T follicular helper cell (primary cell): Measurements from ENCODE around the gene CUL5.
"Not testable (repeated sequence)": the region's sequence is repeated elsewhere in the genome, so short reads cannot be mapped to it uniquely, and the experiment has no call there.

Experiments
- DNase-seq: peaks from one replicate; pipeline ENCODE4 v3.0.0-alpha.2; 2020; ENCODE audit warnings: low read depth

Gene CUL5

DNA sequence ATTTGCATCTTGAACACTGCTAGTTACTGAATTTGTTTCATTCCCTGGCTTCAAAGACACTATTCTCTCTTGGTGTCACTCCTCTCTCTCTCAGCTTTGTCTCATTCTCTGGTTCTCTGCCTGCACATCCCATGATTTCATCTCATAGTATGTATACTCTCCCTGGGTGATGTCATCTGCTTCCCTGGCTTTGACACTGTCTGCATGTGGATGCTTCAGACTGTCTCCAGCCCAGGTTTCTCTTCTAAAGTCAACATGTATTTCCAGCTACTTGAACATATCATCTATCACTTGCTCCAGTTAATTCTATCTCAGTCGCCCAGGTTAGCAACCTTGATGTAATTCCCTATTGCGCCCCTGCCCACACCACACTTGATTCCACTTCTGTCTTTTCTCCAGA is 103.4 kb downstream of the CUL5 start:
- DNase-seq: no peak

DNA sequence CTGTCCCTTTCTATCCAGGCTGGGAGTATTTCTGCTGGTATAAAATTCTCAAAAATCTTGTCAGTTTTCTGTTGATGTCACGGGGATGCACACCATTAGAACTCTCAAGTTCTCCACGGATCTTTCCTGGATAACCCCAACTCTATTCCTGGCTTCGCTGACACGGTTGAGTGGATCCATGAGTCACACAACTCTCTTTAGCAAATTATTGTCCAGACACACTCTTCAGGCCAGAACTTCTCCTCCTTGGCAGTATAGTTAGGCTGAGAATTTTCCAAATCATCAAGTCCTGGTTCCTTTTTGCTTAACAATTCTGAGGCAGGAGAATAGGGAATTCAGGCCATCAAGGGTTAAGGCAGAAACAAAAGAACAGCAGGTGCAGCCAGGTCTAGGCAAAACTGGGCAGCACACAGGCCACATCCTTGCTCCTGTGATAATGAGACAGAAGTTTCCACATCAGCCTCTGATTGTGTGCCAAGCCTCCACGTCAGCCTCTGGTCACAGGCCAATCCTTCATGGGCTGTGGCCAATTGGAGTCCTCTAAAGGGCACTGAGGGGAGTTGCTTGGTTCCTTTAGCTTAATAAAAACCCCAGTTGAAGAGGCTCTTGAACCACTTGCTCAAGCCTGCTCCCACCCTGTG is 106.9 kb downstream of the CUL5 start:
- no peak for DNase-seq

DNA sequence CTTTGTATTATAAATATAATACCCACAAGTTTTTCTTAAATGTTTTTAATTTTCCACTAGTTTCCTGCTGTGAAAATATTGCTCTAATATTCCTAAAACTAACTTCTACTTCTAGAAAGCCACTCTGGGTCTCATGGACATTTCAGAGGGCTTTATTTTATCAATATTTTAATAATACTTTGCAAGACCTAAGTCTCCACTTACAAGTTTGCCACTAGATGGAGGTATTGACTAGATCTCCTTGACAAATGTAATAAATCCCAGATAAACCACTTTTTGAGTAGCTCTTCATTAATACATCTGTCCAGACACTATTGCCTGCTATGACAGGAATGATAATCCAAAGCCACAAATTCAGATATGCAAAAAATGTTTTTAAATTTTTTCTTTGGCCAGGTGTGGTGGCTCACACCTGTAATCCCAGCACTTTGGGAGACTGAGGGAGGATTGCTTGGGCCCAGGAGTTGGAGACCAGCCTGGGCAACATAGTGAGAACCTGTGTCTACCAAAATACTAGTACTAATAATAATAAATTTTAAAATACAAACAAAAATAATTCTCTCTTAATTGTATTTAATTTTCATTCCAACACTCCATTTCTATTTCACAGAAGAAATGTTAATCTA is 109.2 kb downstream of the CUL5 start:
- DNase-seq: no peak

DNA sequence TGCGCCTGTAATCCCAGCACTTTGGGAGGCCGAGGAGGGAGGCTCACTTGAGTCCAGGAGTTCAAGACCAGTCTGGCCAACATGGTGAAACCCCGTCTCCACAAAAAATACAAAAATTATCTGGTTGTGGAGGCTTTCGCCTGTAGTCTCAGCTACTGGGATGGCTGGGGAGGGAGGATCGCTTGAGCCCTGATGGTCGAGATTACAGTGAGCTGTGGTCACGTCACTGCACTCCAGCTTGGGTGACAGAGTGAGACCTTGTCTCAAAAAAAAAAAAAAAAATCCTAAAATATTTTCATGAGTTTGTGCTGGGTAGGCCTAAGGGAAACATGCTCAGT is 112.2 kb downstream of the CUL5 start:
- not testable (repeated sequence) for DNase-seq

DNA sequence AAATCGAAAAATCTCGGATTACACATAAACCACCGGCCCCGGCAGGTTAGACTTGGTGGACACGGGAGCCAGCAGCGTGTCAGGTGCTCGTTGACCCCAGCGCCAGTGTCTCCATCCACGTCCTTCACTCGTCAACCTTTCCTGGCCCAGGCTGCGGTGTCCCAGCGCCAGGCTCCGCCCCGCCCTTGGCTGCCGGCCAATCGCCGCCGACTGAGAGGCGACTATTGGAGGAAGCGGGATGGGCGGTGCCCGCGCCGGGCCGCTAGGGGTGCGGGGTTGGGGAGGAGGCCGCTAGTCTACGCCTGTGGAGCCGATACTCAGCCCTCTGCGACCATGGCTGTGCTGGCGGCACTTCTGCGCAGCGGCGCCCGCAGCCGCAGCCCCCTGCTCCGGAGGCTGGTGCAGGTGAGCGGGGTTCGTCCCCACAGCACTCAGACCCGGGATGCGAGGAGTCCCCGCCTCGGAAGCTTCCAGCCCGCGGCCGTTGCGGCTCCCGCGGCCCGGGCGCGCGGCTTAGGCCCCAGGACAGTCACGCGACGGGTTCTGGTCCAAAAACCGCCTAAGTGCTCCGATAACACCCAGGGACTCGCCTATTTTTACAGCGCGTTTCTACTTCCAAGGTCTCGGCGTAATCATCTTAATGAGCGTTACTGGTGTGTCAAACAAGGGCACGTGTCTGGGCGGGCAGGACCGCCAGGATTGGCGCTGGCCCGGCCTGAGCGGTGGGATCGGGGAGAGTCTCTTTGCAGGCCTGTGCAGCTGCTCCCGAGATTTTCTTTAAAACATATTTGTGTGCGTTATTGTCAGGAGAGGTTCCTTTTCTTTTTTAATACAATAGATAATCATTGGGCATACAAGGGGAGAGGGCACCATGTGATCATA is 112.8 kb downstream of the CUL5 start, which contains the start of gene ACAT1:
Gene ACAT1, plus strand, starts transcription at position 294 of the 882 bp plus-strand sequence. Its CDS starts 40 bp downstream, at position 334.
- peak; percentile 94 for DNase-seq

DNA sequence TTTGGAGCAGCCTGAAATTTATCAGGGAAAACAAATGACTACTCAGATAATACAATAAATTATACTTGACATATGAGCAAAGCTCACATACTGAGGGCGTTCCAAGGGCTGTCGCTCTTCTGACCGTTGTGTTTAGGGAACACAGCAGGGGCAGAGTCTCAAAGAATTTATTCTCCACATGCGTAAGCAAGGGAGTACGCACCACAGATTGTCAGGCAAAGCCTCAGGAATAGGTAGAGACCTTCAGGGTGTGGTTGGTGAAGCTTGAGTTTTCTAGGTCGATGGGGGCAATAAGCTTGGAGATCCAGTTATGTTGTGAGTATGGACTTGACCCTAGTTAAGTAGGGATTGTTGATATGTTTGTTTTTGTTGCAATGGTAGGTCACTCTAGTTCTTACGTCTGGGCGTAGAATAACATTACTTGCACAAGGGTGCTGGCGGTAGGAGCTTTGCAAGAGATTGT is 113.5 kb downstream of the CUL5 start:
- no peak for DNase-seq

DNA sequence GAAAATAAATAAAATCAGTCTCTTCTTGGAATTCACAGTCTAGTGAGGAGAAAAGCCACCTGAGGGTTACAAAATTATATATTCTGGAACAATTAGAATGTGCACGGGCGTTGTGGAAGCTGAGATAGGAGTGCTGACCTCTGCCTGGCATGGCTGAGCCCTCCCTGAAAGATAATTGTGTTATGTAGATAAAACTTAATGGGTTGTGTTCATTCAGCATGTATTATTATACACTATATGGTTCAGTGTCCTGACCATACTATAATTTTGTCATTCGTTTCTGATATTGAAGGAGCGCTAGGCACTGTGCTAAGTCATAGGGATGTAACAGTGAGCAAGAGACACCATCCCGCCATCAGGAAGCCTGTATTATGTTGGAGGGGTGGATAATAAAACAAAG is 116.4 kb downstream of the CUL5 start:
- no peak for DNase-seq

DNA sequence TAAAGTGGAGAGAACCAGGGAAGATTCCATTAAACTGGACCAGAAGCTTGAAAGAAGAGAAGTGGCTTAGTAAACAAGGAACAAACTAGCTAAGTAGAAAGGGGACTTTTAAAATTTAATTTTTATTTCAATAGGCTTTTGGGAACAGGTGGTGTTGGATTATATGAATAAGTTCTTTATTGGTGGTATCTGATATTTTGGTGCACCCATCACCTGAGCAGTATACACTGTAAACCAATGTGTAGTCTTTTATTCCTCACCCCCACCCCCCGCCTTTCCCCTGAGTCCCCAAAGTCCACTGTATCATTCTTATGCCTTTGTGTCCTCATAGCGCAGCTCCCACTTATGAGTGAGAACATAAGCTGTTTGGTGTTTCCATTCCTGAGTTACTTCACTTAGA is 120.1 kb downstream of the CUL5 start:
- DNase-seq: no peak

DNA sequence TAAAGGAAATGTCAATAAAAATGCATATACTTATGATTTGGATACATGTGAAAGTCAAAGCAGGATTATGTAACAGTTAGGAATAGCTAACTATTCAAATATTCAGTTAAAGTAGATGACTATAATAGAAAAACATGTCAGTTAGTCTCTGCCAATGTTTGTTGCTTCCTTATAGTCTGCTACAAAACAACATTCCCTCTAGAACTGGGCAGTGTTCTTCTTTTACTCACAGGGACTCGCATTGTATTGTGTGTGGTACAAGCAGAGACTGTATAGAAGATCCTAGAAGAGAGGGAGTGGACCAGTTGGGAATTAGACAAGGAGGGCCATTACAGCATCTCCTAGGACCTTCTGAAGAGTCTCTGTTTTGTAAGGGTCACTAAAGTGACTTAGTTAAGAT is 123.3 kb downstream of the CUL5 start:
- no peak for DNase-seq

DNA sequence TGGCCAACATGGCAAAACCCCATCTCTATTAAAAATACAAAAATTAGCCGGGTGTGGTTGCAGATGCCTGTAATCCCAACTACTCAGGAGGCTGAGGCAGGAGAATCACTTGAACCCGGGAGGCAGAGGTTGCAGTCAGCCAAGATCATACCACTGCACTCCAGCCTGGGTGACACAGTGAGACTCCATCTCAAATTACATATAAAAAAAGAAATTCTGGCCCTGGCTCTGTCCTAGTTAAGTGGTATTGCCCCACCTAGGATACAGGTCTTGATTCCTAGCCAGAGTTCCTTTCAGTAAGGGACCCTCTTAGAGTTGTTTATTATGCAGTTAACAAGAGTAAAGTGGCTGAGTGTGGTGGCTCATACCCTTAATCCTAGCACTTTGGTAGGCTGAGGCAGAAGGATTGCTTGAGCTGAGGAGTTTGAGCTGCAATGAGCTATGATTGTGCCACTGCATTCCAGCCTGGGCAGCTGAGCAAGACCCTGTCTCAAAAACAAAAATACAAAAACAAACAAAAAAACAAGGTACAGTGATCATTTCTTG is 124.4 kb downstream of the CUL5 start:
- not testable (repeated sequence) for DNase-seq

DNA sequence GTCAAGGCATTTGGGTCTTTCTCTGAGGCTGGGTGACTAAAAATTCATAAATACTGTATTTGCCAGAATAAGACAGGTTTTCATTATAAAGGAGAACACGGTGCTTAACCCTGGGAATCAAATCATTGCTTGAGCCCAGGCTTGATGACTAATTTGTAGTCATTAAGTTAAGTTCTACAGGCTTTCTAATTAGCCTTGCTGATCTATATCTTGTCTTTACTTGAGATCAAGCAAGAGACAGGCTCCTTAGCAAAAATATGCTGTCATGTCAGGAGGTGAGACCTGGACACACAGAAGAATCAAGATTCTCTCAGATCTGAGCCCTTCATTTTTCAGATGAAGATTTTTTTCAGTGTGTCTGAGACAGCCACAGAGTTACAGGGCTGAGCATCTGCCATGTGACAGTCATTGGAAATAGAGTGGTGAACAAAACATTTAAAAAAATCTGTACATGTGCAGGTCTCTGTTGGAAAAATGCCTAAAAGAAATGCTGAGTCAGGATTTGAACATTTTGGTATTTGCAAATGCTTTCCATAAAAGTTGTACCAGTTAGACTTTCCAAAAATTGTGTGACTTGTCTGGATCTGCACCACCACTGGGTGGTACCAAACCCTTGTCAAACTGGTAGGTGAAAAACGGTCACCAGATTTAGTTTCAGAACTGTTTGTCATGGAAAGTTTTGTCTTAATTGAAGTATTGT is 127.3 kb downstream of the CUL5 start:
- DNase-seq: no peak

DNA sequence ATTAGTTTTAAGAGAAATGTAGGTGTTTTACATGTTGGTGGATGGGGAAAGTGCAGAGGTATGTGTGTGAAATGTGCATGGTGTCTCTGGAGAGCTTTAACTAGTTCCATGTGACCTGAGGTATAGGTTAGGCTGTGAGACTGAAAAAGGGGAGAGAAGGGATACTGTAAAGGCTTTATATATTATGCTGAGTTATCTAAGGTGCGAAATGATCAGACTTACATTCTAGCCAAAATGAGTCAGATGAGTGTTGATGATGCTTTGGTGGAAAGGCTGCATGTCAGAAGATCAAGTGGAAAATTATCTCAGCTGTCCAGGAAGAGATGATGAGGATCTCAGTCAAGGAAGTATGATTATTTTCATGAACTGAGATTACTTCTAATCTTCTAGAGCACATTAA is 128.5 kb downstream of the CUL5 start:
- DNase-seq: no peak

DNA sequence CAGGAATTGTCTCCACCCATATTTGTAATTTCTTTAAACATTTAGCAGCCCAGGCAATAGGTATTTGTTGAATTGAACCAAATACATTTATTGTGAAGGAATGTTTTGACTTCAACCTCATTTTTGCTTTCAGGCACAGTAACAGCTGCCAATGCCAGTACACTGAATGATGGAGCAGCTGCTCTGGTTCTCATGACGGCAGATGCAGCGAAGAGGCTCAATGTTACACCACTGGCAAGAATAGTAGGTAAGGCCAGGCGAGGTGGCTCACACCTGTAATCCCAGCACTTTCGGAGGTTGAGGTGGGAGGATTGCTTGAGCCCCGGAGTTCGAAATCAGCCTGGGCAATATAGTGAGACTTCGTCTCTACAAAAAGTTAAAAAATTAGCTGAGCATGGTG is 133.6 kb downstream of the CUL5 start:
- no peak for DNase-seq

DNA sequence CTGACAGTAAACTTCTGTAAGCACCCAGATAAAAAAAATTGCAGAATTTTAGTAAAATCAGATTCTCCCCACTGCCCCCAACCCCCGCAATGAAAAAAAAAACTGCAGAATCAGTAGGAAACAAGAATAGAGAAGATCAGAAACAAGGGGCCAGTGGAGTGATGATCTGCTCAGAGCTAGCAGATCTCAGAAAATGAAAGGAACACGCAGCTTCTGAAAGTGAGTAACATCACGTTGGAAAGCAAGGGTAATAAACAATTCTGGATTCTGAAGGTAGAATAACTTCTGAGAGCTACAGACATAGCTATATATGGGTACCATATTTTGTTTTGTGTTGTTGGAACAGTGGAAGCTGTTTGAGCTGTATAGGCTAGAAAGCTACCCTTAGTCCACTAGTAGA is 135.9 kb downstream of the CUL5 start:
- DNase-seq: no peak

DNA sequence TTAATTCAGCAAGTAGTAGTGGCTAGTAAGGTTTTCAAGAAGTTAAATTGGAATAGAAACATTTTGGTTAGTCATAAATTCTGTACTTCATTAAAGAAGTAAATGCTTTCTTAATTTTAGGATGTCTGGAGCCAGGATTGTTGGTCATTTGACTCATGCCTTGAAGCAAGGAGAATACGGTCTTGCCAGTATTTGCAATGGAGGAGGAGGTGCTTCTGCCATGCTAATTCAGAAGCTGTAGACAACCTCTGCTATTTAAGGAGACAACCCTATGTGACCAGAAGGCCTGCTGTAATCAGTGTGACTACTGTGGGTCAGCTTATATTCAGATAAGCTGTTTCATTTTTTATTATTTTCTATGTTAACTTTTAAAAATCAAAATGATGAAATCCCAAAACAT is 138.5 kb downstream of the CUL5 start:
- no peak for DNase-seq

DNA sequence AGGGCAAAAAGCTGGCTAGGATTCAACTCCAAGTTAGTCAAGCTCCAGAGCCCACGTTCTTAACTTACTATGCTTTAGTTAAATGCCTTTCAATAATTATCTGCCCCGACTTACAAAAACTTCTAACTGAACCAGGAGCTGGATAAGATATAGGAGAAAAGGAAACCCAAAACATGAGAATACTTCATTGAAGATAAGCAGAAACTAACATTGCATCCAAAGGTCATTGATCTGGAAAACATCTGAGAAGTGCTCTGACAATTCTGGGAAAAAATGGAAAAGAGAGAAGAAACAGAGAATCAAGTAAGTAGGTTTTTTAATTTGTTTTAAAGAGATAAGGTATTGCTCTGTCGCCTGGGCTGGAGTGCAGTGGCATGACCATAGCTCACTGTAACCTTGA is 139.9 kb downstream of the CUL5 start:
- no peak for DNase-seq

DNA sequence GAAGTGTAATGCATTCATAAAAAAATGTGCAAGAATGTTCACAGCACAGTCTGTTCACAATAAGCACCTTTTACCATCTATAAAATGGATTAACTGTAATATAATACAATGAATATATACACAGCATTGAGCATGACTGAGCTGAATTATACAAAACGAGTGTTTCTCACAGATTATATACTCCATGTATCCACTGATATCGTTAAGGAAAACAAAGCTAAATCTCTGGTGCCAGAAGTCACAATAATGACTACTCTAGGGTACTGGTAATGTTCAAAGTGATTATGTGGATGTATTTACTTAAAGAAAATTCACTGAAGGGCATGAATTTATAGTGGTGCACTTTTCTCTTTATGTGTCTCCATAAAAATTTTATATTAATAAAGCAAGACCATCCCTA is 145.9 kb downstream of the CUL5 start:
- no peak for DNase-seq
